Body of pancreas (tissue), 4 donors: ENCODE results near the gene CTNND2.

Experiments used
- CTCF ChIP-seq, 7 experiments: fragments of 450-650 bp in 4 of 7; fragments of 200-600 bp in 3 of 7; sonication (generic) in 3 of 7; IDR thresholded peaks; one replicate each; pipeline ENCODE4 v1.5.1; 2016 to 2019; ENCODE audit warnings: antibody characterized with exemption in 7 of 7
- POLR2A ChIP-seq, 3 donors: fragments of 450-650 bp; IDR thresholded peaks; one replicate each; pipeline ENCODE4 v1.6.1; 2016; ENCODE audit warnings: antibody characterized with exemption in 3 of 3, mild to moderate bottlenecking in 2 of 3

- TF ChIP-seq CTCF (IDR thresholded peaks at IDR 0.05): no peak
- TF ChIP-seq POLR2A (IDR thresholded peaks at IDR 0.05): no peak
Measured at GRCh38 chr5:11266331-11266730, 637.9 kb downstream of the CTNND2 start.
